Ishikawa (cell line): ENCODE measurements around the gene CEP131.

Experiments used
- CEBPB ChIP-seq: IDR thresholded peaks from 2 replicates; pipeline ENCODE4 v1.6.1; 2012
- CREB1 ChIP-seq: IDR thresholded peaks from 2 replicates; pipeline ENCODE4 v1.6.1; 2012; ENCODE audit warnings: low read depth
- EP300 ChIP-seq: IDR thresholded peaks from 2 replicates; pipeline ENCODE4 v1.6.1; 2012; ENCODE audit warnings: borderline replicate concordance

DNA sequence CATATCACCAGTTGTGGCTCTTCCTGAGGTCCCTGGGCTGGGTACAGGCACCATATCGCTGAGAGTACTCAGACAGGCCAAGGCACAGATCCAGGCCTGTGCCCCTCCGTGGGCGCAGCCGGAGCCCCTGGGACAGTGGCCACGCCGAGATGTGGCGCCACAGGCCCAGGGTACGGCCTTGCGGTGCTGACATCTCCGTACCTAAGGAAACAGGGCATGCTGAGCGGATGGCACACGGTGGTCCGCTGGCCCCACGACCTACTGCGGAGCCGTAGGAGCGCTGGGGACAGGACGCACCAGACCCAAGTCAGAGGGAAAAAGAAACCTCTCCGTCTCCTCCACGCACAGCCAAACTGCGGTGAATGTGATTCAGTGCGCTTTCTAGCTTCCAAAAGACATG lies 42.8 kb upstream of the CEP131 start:
- TF ChIP-seq CREB1 (no peak), EP300 (no peak), CEBPB (no peak)
